ENCODE measurements around the gene DPYSL5.

GRCh38 chr2:26988058-26988860, 140.3 kb downstream of the DPYSL5 start:
- TF ChIP-seq POLR2A (IDR thresholded peaks at IDR 0.05) (no peak), EP300 (IDR thresholded peaks at IDR 0.05) (no peak)
- TF ChIP-seq, protein P1, sequence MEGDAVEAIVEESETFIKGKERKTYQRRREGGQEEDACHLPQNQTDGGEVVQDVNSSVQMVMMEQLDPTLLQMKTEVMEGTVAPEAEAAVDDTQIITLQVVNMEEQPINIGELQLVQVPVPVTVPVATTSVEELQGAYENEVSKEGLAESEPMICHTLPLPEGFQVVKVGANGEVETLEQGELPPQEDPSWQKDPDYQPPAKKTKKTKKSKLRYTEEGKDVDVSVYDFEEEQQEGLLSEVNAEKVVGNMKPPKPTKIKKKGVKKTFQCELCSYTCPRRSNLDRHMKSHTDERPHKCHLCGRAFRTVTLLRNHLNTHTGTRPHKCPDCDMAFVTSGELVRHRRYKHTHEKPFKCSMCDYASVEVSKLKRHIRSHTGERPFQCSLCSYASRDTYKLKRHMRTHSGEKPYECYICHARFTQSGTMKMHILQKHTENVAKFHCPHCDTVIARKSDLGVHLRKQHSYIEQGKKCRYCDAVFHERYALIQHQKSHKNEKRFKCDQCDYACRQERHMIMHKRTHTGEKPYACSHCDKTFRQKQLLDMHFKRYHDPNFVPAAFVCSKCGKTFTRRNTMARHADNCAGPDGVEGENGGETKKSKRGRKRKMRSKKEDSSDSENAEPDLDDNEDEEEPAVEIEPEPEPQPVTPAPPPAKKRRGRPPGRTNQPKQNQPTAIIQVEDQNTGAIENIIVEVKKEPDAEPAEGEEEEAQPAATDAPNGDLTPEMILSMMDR (IDR thresholded peaks at IDR 0.05): no peak

All from tibial nerve (tissue), 4 donors.